LHCN-M2 (cell line): ENCODE measurements around the gene CLCN3. TPM values are rescaled to one million over a fixed set of nuclear protein-coding genes. Genes with fewer than 3 reads are reported as not detected.
A peak's percentile ranks its signal among the peaks of the same experiment; 100 is the strongest.
"Not testable (repeated sequence)": the region's sequence is repeated elsewhere in the genome, so short reads cannot be mapped to it uniquely, and the experiment has no call there.

Experiments used
- DNase-seq: peaks from one replicate; pipeline ENCODE4 v3.0.0-alpha.2; 2012; ENCODE audit warnings: low read depth
- polyA plus RNA-seq: library from polyadenylated mRNA; unstranded; fragments of >200 nt; gene quantifications from one replicate; pipeline ENCODE4 v1.2.1, GENCODE V29; 2012; ENCODE audit warnings: missing spikeins
- total RNA-seq: library from RNA; depleted of rRNA; stranded (reverse); fragments of >200 nt; gene quantifications from 2 replicates; pipeline ENCODE4 v1.2.3, GENCODE V29; 2014; rRNA removed

Gene CLCN3
- 30.7 and 32.9 TPM in 2 replicates for total RNA-seq
- 11.7 TPM for polyA plus RNA-seq

- DNase-seq, result peak; percentile 98
Observed at GRCh38 chr4:169619958-169620879, at the start of gene CLCN3. Gene CLCN3 (plus strand): TSS chr4:169620578. CDS start chr4:169635929, 15,351 bp downstream.

- not testable (repeated sequence) for DNase-seq
Observed at GRCh38 chr4:169571012-169571411, 49.4 kb upstream of the CLCN3 start.

DNA sequence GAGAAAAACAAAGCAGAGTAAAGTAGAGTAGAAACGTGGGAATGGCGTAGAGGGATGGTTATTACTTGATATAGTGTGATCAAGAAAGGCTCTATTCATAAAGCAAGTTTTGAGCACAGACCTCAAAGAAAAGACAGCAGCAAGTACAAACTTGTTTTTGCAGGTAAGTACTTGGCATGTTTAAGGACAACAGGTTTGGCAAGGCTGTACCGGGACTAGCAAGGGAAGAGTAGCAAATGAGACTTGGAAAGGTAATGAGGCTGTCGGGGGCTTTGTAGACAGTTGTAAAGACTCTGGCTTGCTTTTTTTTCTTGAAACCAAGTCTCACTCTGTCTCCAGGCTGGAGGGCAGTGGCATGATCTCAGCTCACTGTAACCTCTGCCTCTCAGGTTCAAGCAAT is 48.9 kb upstream of the CLCN3 start:
- no peak for DNase-seq

- DNase-seq, result no peak
Observed at GRCh38 chr4:169573889-169574288, 46.5 kb upstream of the CLCN3 start.

DNA sequence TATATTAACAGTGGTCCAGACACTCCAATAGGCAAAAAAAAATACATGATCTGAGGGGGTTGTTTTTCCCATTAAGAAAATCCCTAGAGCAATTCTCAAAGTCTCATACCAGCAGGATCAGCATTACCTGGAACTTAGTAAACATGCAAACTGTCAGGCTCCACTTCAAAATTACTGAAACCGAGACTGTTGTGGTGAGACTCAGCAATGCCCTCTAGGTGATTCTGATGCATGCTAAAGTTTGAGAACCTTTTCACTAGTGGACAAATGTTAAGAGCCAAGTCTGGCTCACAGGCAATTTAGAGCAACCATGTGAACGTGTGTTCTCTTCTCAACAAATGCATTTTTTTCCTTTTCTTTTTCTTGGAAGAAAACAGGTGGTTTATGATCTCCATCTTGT is 38.2 kb upstream of the CLCN3 start:
- DNase-seq, result no peak

DNA sequence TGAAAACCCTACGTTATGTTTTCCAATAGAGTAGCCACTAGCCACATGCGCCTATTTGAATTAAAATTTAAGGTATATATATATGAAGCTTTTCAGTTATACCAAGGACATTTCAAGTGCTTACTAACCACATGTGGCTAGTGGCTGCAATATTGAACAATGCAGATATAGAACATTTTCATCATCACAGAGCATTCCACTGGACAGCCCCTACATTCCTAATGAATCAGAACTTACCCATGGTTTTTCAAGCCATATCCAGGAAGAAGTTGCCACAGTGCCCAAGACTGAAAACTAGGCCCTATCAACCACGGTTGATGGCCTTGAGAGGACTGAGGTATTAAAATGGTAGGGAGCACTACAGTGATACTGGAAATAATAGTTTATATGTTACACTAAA is 37.7 kb upstream of the CLCN3 start:
- DNase-seq, result peak; percentile 41

- DNase-seq, result peak; percentile 32
Observed at GRCh38 chr4:169583563-169583962, 36.8 kb upstream of the CLCN3 start.

DNA sequence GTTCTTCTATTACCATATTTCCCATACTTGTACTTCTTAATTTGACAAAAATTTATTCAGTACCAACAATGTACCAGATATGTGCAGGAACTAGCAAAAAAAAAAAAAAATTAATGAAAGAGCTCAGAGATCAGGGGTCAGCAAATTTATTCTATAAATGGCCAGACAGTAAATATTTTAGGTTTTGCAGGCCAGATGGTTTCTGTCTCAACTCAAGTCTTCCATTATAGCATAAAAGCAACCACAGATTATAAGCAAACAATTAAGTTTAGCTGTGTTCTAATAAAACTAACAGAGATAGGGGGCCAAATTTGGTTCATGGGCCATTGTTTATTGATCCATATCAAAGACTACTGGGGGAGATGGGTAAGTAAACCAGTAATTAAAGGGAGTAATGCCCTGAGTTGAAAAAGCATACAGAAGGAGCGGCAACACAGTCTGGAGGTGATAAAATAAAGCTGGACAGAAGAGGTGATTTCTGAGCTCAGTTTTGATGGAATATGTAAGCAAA is 27.3 kb upstream of the CLCN3 start:
- DNase-seq, result no peak

- no peak for DNase-seq
Observed at GRCh38 chr4:169594560-169595195, 25.7 kb upstream of the CLCN3 start.

DNA sequence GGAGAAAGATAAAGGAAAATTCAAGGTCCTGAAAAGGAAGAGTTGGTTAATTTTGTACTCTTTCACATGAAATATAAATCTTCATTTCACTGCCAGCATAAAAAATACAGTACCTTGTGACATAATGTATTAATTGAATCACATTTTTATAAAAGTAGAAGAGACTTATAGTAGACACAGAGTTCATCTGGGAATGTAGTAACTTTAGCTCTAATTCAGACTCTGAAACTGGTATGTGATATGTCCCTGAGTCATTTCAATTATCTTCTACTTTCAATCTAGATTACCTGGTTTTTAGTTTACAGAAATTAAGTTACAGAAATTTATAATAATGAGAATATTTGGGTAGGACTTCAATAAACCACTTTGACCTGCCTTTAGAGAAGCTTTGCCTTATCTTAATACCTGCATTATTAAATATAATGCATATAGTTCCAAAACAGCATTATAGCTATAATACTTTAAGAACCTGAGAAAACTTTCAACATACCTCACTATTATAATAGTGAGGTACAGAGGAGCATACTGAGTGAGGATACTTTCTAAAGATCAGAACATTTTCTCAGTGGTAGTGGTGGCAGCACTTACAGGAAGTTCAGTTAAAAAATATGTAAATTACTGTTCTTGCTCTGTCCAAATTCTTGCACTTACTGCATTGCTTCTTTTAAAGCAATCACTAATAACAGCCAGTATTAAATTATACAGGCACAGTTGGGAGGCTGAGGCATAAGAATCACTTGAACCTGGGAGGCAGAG is 19.2 kb upstream of the CLCN3 start:
- DNase-seq, result no peak

DNA sequence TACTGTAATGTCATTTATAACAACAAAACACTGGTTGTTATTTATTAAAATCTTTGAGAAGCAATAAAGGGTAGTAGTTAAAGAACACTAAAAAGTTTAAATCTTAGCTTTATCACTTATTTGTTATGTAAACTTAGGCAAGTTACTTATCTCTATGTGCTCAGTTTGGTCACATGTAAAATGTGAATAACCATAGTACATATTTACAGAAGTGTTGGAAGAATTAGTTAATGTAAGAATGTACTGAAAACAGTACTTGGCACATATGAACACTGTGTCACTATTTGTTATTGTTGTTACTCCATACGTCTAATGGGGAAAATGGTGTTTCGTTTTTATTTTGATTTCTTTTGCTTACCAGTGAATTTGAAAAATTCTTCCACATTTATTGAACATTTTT is 17.1 kb upstream of the CLCN3 start:
- no peak for DNase-seq

DNA sequence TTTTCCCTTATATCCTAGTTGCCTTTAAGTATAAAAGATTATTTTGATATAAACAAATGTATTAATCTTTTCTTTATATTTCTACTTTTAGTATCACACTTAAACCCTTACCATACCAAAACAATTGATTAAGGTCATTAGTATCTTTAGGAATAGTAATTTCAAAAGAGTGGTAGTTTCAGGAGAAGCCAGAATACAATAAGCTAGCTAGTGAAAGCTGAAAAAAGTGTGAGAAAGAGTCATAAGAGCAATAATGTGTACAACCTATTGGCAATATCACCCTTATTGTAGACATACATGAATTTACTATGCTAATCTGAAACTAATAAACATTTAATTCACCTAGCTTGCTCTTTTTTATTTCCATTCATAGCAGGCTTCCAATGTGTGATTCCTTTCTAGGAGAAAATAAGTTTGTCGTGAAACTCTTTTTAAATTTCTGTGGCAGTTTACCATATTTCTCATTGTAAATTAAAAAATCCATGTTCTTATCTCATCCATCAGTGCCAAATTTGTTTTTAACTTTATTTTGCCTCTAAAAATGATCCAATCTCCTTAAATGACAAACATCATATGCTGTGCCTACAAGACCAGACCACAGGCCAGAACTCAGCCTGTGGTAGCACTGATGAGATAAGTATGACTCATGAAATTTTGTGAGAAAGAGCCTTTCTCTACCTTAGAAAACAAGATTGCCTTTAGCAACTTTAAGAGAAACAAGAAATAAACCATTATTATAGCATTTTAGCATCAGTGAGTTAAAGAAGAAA is 16.1 kb upstream of the CLCN3 start:
- peak; percentile 85 for DNase-seq

DNA sequence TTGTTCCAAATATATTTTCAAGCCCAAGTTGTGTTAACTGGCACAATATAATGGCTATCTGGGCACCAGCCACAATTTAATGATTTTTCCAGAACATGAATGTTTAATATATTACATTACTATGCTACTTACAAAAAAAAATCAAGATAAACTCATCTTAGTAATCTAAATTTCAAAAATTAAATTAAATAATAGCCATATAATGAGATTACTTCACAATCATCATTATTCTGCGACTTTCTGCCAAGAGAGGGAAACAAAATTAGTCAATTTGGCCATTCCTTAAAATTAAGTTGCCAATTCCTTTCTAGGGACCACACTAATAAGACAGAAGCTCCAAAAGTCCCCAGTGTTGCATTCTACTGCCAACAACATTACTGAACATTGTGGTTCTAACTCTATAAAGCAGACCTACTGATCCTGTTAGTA is 15.5 kb upstream of the CLCN3 start:
- peak; percentile 11 for DNase-seq

GRCh38 chr4:169611157-169611556 is 9.2 kb upstream of the CLCN3 start:
- peak; percentile 11 for DNase-seq

DNA sequence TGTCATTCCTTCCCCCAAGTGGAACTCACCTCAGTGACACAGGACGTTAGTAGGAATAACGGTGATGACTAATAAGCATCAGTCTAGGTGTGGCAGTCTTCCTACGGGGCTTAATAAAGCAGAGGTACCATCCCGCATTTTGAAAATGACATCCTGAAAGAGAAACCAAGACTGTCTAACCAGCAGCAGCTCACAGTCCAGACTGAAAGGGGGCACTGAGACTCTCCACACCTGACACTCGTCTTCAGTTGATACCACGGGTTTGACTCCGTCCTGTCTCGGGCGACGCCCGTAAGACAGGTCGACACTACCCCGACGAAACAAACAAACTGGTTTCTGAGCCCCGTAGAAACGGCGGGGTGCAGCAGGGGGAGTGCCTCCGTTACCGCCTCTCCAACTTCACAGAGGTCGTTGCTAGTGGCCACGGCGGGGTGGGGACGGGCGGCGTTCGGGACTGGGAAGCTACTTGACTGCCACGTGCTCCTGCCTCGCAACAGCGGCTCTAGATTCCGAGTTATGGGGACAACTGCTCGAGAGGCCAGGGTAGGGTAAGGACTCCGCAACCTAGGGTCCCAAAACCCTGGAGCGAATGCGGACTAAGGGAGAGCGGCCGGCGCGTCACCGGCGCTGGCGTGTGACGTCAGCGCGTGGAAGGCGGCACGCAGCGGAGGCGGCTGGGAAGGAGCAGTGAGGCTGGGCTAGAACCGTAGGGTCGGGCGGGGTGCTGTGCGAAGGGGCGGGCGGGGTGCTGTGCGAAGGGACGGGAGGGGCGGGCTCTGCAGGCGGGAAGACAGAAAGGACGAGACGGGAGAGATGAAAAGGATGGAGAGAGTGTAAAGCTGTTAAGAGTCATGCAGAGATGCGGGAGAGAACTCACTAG is 8.1 kb upstream of the CLCN3 start, which contains the start of gene NEK1:
TSS of gene NEK1 (minus strand) at position 593 of the 880 bp plus-strand sequence. CDS start 9,953 bp downstream, outside the sequence.
- peak; percentile 89 for DNase-seq

- peak; percentile 74 for DNase-seq
Observed at GRCh38 chr4:169612871-169613859, 7.2 kb upstream of the CLCN3 start.

DNA sequence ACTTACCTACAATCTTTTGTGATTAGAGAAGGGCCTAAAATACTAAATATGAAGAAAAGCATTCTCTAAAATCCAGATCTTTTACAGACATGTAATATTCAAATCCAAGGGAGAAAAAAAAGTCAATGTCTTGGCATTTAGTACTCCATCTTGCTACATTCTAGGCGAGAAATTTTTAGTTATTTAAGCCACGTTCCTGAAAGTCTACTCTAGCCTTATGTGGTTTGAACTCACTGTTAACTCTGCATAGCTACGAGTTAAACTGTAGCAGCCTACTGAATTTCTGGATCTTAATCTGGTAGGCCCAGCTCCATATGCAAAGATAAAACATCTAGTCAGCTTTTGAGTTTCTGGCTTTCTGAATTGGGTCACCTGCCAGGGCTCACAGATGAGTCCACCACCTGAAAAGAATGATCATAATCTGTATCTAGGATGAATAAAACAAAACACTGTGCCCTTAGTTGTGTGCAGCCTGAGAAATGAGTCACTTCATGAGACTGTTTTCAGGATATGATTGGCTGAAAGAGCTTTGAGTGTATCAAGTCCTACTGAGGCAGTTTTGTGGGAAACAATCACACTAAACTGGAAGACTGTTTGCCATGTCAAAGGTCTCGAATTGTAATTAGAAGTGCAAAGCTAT is 4.8 kb upstream of the CLCN3 start:
- peak; percentile 18 for DNase-seq

- DNase-seq, result no peak
Observed at GRCh38 chr4:169616846-169617245, 3.5 kb upstream of the CLCN3 start.
